Astrocyte (in vitro differentiated cells and primary cell): ENCODE measurements around the gene ZBTB7C. TPM values are rescaled to one million over a fixed set of nuclear protein-coding genes. Genes with fewer than 3 reads are reported as not detected.

ENCODE experiments used
- DNase-seq: peaks from one replicate; pipeline ENCODE4 v3.0.0-alpha.2; 2010; ENCODE audit warnings: low read depth
- FAIRE-seq: peaks from 2 replicates; lab custom pipeline; 2011; peaks lifted over from hg19 to GRCh38; lab: Jason Lieb, UNC
- H2AFZ ChIP-seq: 2 replicates; pipeline ENCODE4 v1.6.0; 2012; ENCODE audit warnings: low read depth, low read length, inconsistent platforms
- H3K27ac ChIP-seq: 2 replicates; pipeline ENCODE4 v1.5.1; 2011; ENCODE audit warnings: low read depth, low read length, inconsistent platforms
- H3K27me3 ChIP-seq: 2 replicates; pipeline ENCODE4 v1.6.0; 2011; ENCODE audit warnings: low read length, inconsistent platforms; ENCODE audit not compliant: insufficient read depth
- H3K36me3 ChIP-seq: 2 replicates; pipeline ENCODE4 v1.5.1; 2011; ENCODE audit warnings: low read length, inconsistent platforms; ENCODE audit not compliant: insufficient read depth
- H3K4me1 ChIP-seq: 2 replicates; pipeline ENCODE4 v1.5.1; 2011; ENCODE audit warnings: low read length, inconsistent platforms; ENCODE audit not compliant: insufficient read depth
- H3K4me2 ChIP-seq: 2 replicates; pipeline ENCODE4 v1.6.0; 2012; ENCODE audit warnings: low read length, inconsistent platforms
- H3K4me3 ChIP-seq: 2 replicates; pipeline ENCODE4 v1.5.1; 2011; ENCODE audit warnings: low read depth, mild to moderate bottlenecking, low read length, inconsistent platforms; ENCODE audit not compliant: insufficient read depth
- H3K79me2 ChIP-seq: 2 replicates; pipeline ENCODE4 v1.6.0; 2012; ENCODE audit warnings: mild to moderate bottlenecking, low read length, inconsistent platforms; ENCODE audit not compliant: insufficient read depth
- H3K9ac ChIP-seq: 2 replicates; pipeline ENCODE4 v1.6.0; 2012; ENCODE audit warnings: mild to moderate bottlenecking, low read length, inconsistent platforms
- H3K9me3 ChIP-seq: 2 replicates; pipeline ENCODE4 v1.5.1; 2012; ENCODE audit warnings: low read depth, mild to moderate bottlenecking, low read length, inconsistent platforms; ENCODE audit not compliant: insufficient read depth
- H4K20me1 ChIP-seq: 2 replicates; pipeline ENCODE4 v1.6.0; 2012; ENCODE audit warnings: low read length, inconsistent platforms; ENCODE audit not compliant: insufficient read depth
- H3K27ac Mint-ChIP-seq: one replicate; pipeline ENCODE4 v1.8.0; 2021; ENCODE audit warnings: mild to moderate bottlenecking, mixed read lengths; ENCODE audit not compliant: unreplicated experiment
- H3K27me3 Mint-ChIP-seq: one replicate; pipeline ENCODE4 v1.8.0; 2021; ENCODE audit warnings: low read depth, mixed read lengths; ENCODE audit not compliant: unreplicated experiment
- H3K36me3 Mint-ChIP-seq: one replicate; pipeline ENCODE4 v1.8.0; 2021; ENCODE audit warnings: low read depth, mixed read lengths; ENCODE audit not compliant: unreplicated experiment
- H3K4me1 Mint-ChIP-seq: one replicate; pipeline ENCODE4 v1.8.0; 2021; ENCODE audit warnings: low read depth, mixed read lengths; ENCODE audit not compliant: unreplicated experiment
- H3K4me3 Mint-ChIP-seq: one replicate; pipeline ENCODE4 v1.8.0; 2021; ENCODE audit warnings: mild to moderate bottlenecking, moderate library complexity, mixed read lengths; ENCODE audit not compliant: unreplicated experiment
- H3K9me3 Mint-ChIP-seq: one replicate; pipeline ENCODE4 v1.8.0; 2021; ENCODE audit warnings: mild to moderate bottlenecking, mixed read lengths; ENCODE audit not compliant: unreplicated experiment
- EZH2 ChIP-seq: IDR thresholded peaks from 2 replicates; pipeline ENCODE4 v1.6.1; 2012; ENCODE audit warnings: mild to moderate bottlenecking, low read length, inconsistent platforms; ENCODE audit not compliant: insufficient read depth
- total RNA-seq: library from RNA; stranded (reverse); gene quantifications from 2 replicates; pipeline ENCODE4 v1.2.1, GENCODE V29; 2021
- TF ChIP-seq, protein P1 (sequence below): IDR thresholded peaks from 2 replicates; pipeline ENCODE4 v1.5.1; 2011; ENCODE audit warnings: low read depth, mild to moderate bottlenecking, inconsistent platforms, low read length, moderate library complexity; ENCODE audit not compliant: insufficient read depth

The ZBTB7C gene
- total RNA-seq, 1 donor from 2014 or later, result 1.0 TPM

DNA sequence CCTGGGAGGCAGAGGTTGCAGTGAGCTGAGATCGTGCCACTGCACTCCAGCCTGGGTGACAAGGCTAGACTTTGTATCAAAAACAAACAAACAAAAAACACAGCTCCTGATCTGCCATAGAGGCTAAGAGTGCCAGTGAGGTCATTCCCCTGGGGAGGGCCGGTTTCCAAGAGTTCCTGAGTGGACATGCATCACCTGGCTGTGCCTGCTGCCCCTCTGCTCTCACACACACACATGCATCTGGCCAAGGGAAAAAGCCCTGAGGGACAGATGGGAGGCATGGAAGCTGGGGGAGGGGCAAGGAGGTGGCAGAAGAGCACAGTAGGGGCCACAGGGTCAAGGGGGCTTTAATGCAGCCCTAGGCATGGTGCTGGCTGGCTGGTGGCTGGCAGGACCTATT lies 60.4 kb downstream of the ZBTB7C start:
- no peak overlapping the region for H3K27ac ChIP-seq
- DNase-seq (no peak), FAIRE-seq (no peak)
- Mint-ChIP-seq H3K9me3 (peaks cover 5% of the 10 kb centered on the region), H3K4me1 (no peaks in the 10 kb centered on the region), H3K36me3 (peaks cover 2% of the 10 kb centered on the region), H3K4me3 (no peak overlapping the region), H3K27me3 (peaks cover 25% of the 10 kb centered on the region), H3K27ac (no peak overlapping the region)
- no peaks in the 10 kb centered on the region for H3K36me3 ChIP-seq
- no peaks in the 10 kb centered on the region for H3K79me2 ChIP-seq
- TF ChIP-seq EZH2, result no peak
- TF ChIP-seq, protein P1, sequence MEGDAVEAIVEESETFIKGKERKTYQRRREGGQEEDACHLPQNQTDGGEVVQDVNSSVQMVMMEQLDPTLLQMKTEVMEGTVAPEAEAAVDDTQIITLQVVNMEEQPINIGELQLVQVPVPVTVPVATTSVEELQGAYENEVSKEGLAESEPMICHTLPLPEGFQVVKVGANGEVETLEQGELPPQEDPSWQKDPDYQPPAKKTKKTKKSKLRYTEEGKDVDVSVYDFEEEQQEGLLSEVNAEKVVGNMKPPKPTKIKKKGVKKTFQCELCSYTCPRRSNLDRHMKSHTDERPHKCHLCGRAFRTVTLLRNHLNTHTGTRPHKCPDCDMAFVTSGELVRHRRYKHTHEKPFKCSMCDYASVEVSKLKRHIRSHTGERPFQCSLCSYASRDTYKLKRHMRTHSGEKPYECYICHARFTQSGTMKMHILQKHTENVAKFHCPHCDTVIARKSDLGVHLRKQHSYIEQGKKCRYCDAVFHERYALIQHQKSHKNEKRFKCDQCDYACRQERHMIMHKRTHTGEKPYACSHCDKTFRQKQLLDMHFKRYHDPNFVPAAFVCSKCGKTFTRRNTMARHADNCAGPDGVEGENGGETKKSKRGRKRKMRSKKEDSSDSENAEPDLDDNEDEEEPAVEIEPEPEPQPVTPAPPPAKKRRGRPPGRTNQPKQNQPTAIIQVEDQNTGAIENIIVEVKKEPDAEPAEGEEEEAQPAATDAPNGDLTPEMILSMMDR, result no peak
- H3K27me3 ChIP-seq, result peaks cover 17% of the 10 kb centered on the region
- no peak overlapping the region for H3K4me3 ChIP-seq
- no peak overlapping the region for H2AFZ ChIP-seq
- no peaks in the 10 kb centered on the region for H4K20me1 ChIP-seq
- no peaks in the 10 kb centered on the region for H3K9me3 ChIP-seq
- H3K9ac ChIP-seq, result no peak overlapping the region
- no peak overlapping the region for H3K4me2 ChIP-seq
- no peaks in the 10 kb centered on the region for H3K4me1 ChIP-seq

DNA sequence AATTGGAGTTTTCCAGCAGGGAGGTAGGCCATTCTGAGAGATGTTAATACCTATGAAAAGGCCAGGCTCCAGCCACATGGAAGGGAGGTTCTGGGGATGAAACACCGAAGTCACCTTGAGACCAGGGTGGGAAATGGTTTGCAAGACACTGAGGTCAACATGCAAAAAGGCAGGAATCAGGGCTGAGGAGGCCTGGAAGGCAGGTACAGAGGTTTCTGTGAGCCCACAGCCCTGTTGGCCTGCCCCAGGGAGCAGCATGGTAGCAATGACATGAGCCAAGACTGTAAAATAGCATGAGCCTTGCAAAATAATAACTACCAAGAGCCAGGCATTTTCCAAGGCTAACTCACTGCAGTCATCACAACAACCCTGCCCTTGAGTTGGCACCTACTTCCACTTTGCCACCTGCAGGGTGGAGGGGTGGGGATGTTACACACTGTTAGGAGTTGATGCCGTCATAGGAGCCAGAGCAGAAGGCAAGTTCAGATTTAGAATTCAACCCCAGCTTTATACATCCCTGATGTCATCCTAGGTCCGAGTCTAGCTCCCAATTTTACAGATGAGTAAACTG lies 61.3 kb downstream of the ZBTB7C start:
- H3K9me3 ChIP-seq, result no peaks in the 10 kb centered on the region
- no peak overlapping the region for H3K27ac ChIP-seq
- FAIRE-seq (no peak), DNase-seq (no peak)
- no peak overlapping the region for H3K4me3 Mint-ChIP-seq
- peaks cover 19% of the 10 kb centered on the region for H3K27me3 Mint-ChIP-seq
- H3K27ac Mint-ChIP-seq, result no peak overlapping the region
- TF ChIP-seq, protein P1, result no peak
- no peak for TF ChIP-seq EZH2
- no peak overlapping the region for H2AFZ ChIP-seq
- H3K9me3 Mint-ChIP-seq, result peaks cover 6% of the 10 kb centered on the region
- H4K20me1 ChIP-seq, result no peaks in the 10 kb centered on the region
- H3K9ac ChIP-seq, result no peak overlapping the region
- no peaks in the 10 kb centered on the region for H3K36me3 ChIP-seq
- H3K4me2 ChIP-seq, result no peak overlapping the region
- no peak overlapping the region for H3K4me3 ChIP-seq
- peaks cover 2% of the 10 kb centered on the region for H3K36me3 Mint-ChIP-seq
- H3K27me3 ChIP-seq, result peaks cover 14% of the 10 kb centered on the region
- no peaks in the 10 kb centered on the region for H3K79me2 ChIP-seq
- no peaks in the 10 kb centered on the region for H3K4me1 Mint-ChIP-seq
- no peaks in the 10 kb centered on the region for H3K4me1 ChIP-seq

DNA sequence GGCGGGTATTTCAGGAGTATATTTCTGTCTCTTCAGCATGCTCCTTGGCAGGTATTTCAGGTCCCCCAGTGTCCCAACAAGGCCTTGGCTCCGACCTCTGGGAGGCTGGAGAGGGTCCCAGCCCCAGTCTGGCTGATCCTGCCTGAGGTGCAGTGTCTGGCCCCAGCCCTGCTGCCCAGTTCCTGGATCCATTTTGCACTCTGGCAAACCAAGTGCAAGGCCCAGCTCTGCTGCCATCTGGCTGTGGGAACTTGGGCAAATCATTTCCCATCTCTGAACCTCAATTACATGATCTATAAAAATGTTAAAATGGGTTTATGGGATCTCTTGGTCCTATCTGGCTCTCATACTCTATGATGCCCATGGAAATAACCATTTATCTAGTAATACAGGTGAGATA lies 63.6 kb downstream of the ZBTB7C start:
- no peak overlapping the region for H2AFZ ChIP-seq
- no peak overlapping the region for H3K4me2 ChIP-seq
- H3K9me3 ChIP-seq, result no peaks in the 10 kb centered on the region
- H3K36me3 Mint-ChIP-seq, result no peaks in the 10 kb centered on the region
- H3K4me3 ChIP-seq, result no peak overlapping the region
- H3K27me3 Mint-ChIP-seq, result peaks cover 22% of the 10 kb centered on the region
- TF ChIP-seq EZH2, result no peak
- TF ChIP-seq, protein P1, result peak; percentile 26
- DNase-seq, result no peak
- no peaks in the 10 kb centered on the region for H3K36me3 ChIP-seq
- H4K20me1 ChIP-seq, result no peaks in the 10 kb centered on the region
- H3K9me3 Mint-ChIP-seq, result peaks cover 6% of the 10 kb centered on the region
- H3K4me1 Mint-ChIP-seq, result no peaks in the 10 kb centered on the region
- peaks cover 15% of the 10 kb centered on the region for H3K27me3 ChIP-seq
- no peaks in the 10 kb centered on the region for H3K79me2 ChIP-seq
- no peak overlapping the region for H3K9ac ChIP-seq
- H3K4me1 ChIP-seq, result no peaks in the 10 kb centered on the region
- H3K27ac ChIP-seq, result no peak overlapping the region
- FAIRE-seq, result no peak
- H3K4me3 Mint-ChIP-seq, result no peak overlapping the region
- no peak overlapping the region for H3K27ac Mint-ChIP-seq
